Measurements from ENCODE around the gene MORC4. TPM values are rescaled to one million over a fixed set of nuclear protein-coding genes. Genes with fewer than 3 reads are reported as not detected.

The MORC4 gene
- total RNA-seq, 2 experiments from 2014 or later, result 9.3 to 10.1 TPM

- CTCF ChIA-PET, result no interaction called here
- POLR2A ChIA-PET, result no interaction called here
Measured at GRCh38 chrX:106919932-106920452, 80.0 kb downstream of the MORC4 start, which contains the start of gene CLDN2. Gene CLDN2, plus strand, starts transcription at chrX:106920402. Its CDS starts 7,827 bp downstream, at chrX:106928229.

GRCh38 chrX:106917830-106918500, 82.0 kb downstream of the MORC4 start:
- ChIA-PET CTCF (interaction anchor here (0.6 kb wide), 1 partner anchor 78 kb away, joined by 4 read pairs; no protein-coding TSS in a partner anchor), POLR2A (no interaction called here)

- ChIA-PET CTCF (no interaction called here), POLR2A (no interaction called here)
Measured at GRCh38 chrX:106912864-106913263, 87.1 kb downstream of the MORC4 start.

GRCh38 chrX:106906361-106906760, 93.7 kb downstream of the MORC4 start:
- ChIA-PET CTCF (no interaction called here), POLR2A (no interaction called here)

- POLR2A ChIA-PET, result no interaction called here
- CTCF ChIA-PET, result no interaction called here
Measured at GRCh38 chrX:106905064-106905708, 94.8 kb downstream of the MORC4 start.

- CTCF ChIA-PET, result no interaction called here
- POLR2A ChIA-PET, result no interaction called here
Measured at GRCh38 chrX:106903856-106904528, 96.0 kb downstream of the MORC4 start.

GRCh38 chrX:106903291-106903824, 96.7 kb downstream of the MORC4 start, which contains the start of gene RIPPLY1:
Gene RIPPLY1, minus strand, starts transcription at chrX:106903341. Its CDS starts 54 bp downstream, at chrX:106903287.
- ChIA-PET POLR2A (no interaction called here), CTCF (no interaction called here)

- ChIA-PET POLR2A (no interaction called here), CTCF (no interaction called here)
Measured at GRCh38 chrX:106902684-106903083, 97.3 kb downstream of the MORC4 start.

GRCh38 chrX:106901781-106902219, 98.2 kb downstream of the MORC4 start:
- CTCF ChIA-PET, result no interaction called here

GRCh38 chrX:106901341-106901740, 98.7 kb downstream of the MORC4 start:
- CTCF ChIA-PET, result no interaction called here
- POLR2A ChIA-PET, result no interaction called here

More at GRCh38 chrX:106901781-106902219, 98.2 kb downstream of the MORC4 start:
- POLR2A ChIA-PET, result no interaction called here

GRCh38 chrX:106899841-106900240, 100.2 kb downstream of the MORC4 start:
- ChIA-PET POLR2A (no interaction called here), CTCF (interaction anchor here (0.7 kb wide), 1 partner anchor 639 kb away, joined by 3 read pairs; no protein-coding TSS in a partner anchor)

GRCh38 chrX:106899276-106899675, 100.7 kb downstream of the MORC4 start:
- ChIA-PET CTCF (interaction anchor here (0.6 to 0.7 kb wide), 2 partner anchors 639 to 651 kb away, joined by 3 read pairs; no protein-coding TSS in a partner anchor), POLR2A (no interaction called here)

GRCh38 chrX:106898462-106898861, 101.5 kb downstream of the MORC4 start:
- POLR2A ChIA-PET, result no interaction called here
- CTCF ChIA-PET, result no interaction called here

- POLR2A ChIA-PET, result no interaction called here
- CTCF ChIA-PET, result no interaction called here
Measured at GRCh38 chrX:106897259-106897658, 102.8 kb downstream of the MORC4 start.

GRCh38 chrX:106894978-106895452, 105.0 kb downstream of the MORC4 start:
- POLR2A ChIA-PET, result no interaction called here
- CTCF ChIA-PET, result interaction anchor here (1.0 kb wide), 1 partner anchor 24 kb away, joined by 3 read pairs; no protein-coding TSS in a partner anchor

- CTCF ChIA-PET, result interaction anchor here (1.0 kb wide), 1 partner anchor 23 kb away, joined by 3 read pairs; no protein-coding TSS in a partner anchor
- POLR2A ChIA-PET, result no interaction called here
Measured at GRCh38 chrX:106894392-106894909, 105.6 kb downstream of the MORC4 start.

GRCh38 chrX:106891762-106892460, 108.1 kb downstream of the MORC4 start:
- ChIA-PET POLR2A (no interaction called here), CTCF (no interaction called here)

Measured in activated CD8-positive, alpha-beta memory T cell treated with anti-CD3 and anti-CD28 coated beads for 36 hours (primary cell).